Upper lobe of left lung (tissue), 4 donors: Measurements from ENCODE around the gene EFHC2.

Experiments used
- CTCF ChIP-seq, 6 experiments: fragments of 450-650 bp in 4 of 6; fragments of 200-600 bp in 2 of 6; sonication (generic) in 2 of 6; IDR thresholded peaks; one replicate each; pipeline ENCODE4 v1.5.1; 2016 to 2019; ENCODE audit warnings: antibody characterized with exemption in 6 of 6
- POLR2AphosphoS5 ChIP-seq, 2 donors: sonication (generic); formaldehyde crosslinking; IDR thresholded peaks; one replicate each; pipeline ENCODE4 v1.5.1; 2017; ENCODE audit warnings: antibody characterized with exemption in 2 of 2

- no peak for TF ChIP-seq POLR2AphosphoS5 (IDR thresholded peaks at IDR 0.05)
- TF ChIP-seq CTCF (IDR thresholded peaks at IDR 0.05), result no peak
These were observed 188.3 kb downstream of the EFHC2 start for GRCh38 chrX:44155126-44155525.
